AG10803 (cell line): ENCODE data around the gene TXNDC16.

Experiments used
- DNase-seq: peaks from one replicate; pipeline ENCODE4 v3.0.0; 2010; ENCODE audit warnings: low read depth
- H3K4me3 ChIP-seq: 2 replicates; pipeline ENCODE4 v1.5.1; 2011; ENCODE audit warnings: mild to moderate bottlenecking, low read length, control low read depth
- TF ChIP-seq, protein P1 (sequence below): conservative IDR thresholded peaks from 2 replicates; pipeline ENCODE4 v1.5.1; 2011; ENCODE audit warnings: mild to moderate bottlenecking, low read length, control low read depth, inconsistent platforms

Gene TXNDC16

DNA sequence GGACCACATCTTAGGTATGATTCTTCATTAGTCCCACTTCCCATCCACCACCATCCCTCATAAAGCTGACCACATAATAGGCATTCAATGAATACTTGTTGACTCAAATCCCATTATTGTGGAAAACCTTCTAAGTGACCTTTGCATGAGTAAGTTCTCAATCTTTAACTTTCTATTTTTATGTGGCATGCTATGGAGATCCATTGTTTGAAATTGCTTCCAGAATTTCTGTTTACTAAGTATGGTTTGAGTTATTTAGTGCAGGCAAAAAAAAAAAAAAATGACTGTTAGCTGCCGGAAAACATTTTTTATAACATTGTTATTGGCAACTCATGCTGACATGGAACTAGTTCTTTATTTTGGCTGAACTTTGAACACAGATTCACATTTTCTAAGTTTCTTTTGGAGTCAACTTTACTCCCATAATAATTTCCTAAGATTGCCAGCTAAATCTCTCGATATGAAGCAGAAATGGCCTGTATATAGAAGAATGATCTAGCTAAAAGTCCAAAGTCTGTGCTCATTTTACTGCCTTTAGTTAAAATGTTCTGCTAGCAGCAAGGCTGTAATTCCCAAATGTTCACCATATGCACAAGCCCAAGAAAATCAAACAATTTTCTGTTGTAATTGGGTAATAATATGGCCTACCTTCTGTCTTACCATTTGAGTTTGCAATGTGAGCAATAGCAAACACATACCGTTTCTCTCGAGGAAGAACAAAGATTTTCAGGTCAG lies 160.3 kb downstream of the TXNDC16 start:
- H3K4me3 ChIP-seq = no peak overlapping the region
- peak; percentile 84 for DNase-seq
- TF ChIP-seq, protein P1, sequence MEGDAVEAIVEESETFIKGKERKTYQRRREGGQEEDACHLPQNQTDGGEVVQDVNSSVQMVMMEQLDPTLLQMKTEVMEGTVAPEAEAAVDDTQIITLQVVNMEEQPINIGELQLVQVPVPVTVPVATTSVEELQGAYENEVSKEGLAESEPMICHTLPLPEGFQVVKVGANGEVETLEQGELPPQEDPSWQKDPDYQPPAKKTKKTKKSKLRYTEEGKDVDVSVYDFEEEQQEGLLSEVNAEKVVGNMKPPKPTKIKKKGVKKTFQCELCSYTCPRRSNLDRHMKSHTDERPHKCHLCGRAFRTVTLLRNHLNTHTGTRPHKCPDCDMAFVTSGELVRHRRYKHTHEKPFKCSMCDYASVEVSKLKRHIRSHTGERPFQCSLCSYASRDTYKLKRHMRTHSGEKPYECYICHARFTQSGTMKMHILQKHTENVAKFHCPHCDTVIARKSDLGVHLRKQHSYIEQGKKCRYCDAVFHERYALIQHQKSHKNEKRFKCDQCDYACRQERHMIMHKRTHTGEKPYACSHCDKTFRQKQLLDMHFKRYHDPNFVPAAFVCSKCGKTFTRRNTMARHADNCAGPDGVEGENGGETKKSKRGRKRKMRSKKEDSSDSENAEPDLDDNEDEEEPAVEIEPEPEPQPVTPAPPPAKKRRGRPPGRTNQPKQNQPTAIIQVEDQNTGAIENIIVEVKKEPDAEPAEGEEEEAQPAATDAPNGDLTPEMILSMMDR = no peak
